ENCODE measurements around the gene CTNNAL1.

CTNNAL1 gene

GRCh38 chr9:109016132-109016531 lies 2.8 kb upstream of the CTNNAL1 start:
- TF ChIP-seq TEAD4 (IDR thresholded peaks at IDR 0.05) (peak; percentile 89), USF1 (IDR thresholded peaks at IDR 0.05) (no peak), NFIC (IDR thresholded peaks at IDR 0.05) (peak; percentile 82), CREB1 (IDR thresholded peaks at IDR 0.05; ENCODE audit: low read depth) (no peak), EGR1 (IDR thresholded peaks at IDR 0.05) (no peak), RAD21 (IDR thresholded peaks at IDR 0.05; ENCODE audit: low read depth) (no peak), CEBPB (IDR thresholded peaks at IDR 0.05) (peak; percentile 34; the same call in 1 of the 2 replicates), TCF12 (IDR thresholded peaks at IDR 0.05; ENCODE audit: low read depth) (peak; percentile 70), REST (IDR thresholded peaks at IDR 0.05; ENCODE audit: low read depth) (no peak), TAF1 (IDR thresholded peaks at IDR 0.05; ENCODE audit: low read depth) (no peak), FOXM1 (IDR thresholded peaks at IDR 0.05; ENCODE audit: borderline replicate concordance, low read depth) (peak; percentile 51; the same call in 1 of the 2 replicates), YY1 (IDR thresholded peaks at IDR 0.05; ENCODE audit: low read depth) (no peak), EP300 (IDR thresholded peaks at IDR 0.05; ENCODE audit: borderline replicate concordance) (peak; percentile 78), ZBTB7A (IDR thresholded peaks at IDR 0.05; ENCODE audit: low read depth) (no peak)
- TF ChIP-seq, protein P1, sequence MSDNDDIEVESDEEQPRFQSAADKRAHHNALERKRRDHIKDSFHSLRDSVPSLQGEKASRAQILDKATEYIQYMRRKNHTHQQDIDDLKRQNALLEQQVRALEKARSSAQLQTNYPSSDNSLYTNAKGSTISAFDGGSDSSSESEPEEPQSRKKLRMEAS (IDR thresholded peaks at IDR 0.05) = peak; percentile 43

GRCh38 chr9:109014608-109015280 lies 1.4 kb upstream of the CTNNAL1 start:
- no peak for TF ChIP-seq ZBTB7A (IDR thresholded peaks at IDR 0.05; ENCODE audit: low read depth)
- TF ChIP-seq USF1 (IDR thresholded peaks at IDR 0.05) = no peak
- no peak for TF ChIP-seq TEAD4 (IDR thresholded peaks at IDR 0.05)
- no peak for TF ChIP-seq EP300 (IDR thresholded peaks at IDR 0.05; ENCODE audit: borderline replicate concordance)
- no peak for TF ChIP-seq REST (IDR thresholded peaks at IDR 0.05; ENCODE audit: low read depth)
- TF ChIP-seq TCF12 (IDR thresholded peaks at IDR 0.05; ENCODE audit: low read depth) = no peak
- TF ChIP-seq YY1 (IDR thresholded peaks at IDR 0.05; ENCODE audit: low read depth) = no peak
- no peak for TF ChIP-seq TAF1 (IDR thresholded peaks at IDR 0.05; ENCODE audit: low read depth)
- no peak for TF ChIP-seq NFIC (IDR thresholded peaks at IDR 0.05)
- no peak for TF ChIP-seq CEBPB (IDR thresholded peaks at IDR 0.05)
- TF ChIP-seq FOXM1 (IDR thresholded peaks at IDR 0.05; ENCODE audit: borderline replicate concordance, low read depth) = no peak
- TF ChIP-seq EGR1 (IDR thresholded peaks at IDR 0.05) = no peak
- no peak for TF ChIP-seq RAD21 (IDR thresholded peaks at IDR 0.05; ENCODE audit: low read depth)
- no peak for TF ChIP-seq CREB1 (IDR thresholded peaks at IDR 0.05; ENCODE audit: low read depth)
- TF ChIP-seq, protein P1 (IDR thresholded peaks at IDR 0.05) = no peak

DNA sequence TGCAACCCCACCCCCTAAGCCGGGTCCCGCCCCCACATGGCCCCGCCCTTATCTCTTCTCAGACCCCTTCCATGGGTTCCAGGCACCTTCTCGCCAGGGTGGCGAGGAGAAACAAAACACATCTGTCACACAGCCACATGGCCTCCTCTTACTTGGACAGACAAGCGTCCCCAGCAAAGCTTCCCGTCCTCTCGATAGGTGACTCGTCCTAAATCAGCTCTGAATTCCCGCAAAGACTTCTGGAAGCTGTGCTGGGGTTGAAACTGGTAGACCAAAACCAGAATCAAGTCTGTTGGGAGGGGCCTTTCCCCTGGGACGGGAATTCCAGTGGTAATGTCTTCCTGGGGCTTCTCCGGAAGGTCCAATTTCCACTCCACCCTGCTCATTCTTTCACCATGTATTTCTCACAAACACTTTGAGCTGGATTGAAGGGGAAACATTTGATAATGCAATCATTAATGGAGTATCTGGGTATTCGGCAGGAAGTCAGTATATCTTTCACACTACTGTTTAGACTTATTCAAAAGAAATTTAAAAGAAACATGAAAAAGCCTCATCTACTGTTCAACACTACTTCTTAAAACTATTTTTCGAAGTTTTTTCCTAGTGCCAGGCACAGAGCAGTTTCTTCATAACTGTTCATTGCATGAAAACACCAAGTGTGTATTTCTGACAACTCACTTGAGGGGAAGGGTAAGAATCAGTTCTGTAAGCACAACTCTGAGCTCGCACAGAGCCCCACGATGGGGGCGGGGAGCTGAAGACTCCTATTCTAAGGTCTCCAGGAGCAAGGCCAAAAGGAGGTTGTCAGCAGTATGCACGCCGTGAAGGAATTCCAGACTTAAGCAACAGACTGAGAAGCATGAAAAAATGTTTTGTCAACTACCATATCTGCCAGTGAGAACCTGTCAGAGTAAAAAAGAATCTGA lies 644 bp upstream of the CTNNAL1 start:
- TF ChIP-seq, protein P1 (IDR thresholded peaks at IDR 0.05) = peak; percentile 42; the same call in 1 of the 2 replicates
- TF ChIP-seq EP300 (IDR thresholded peaks at IDR 0.05; ENCODE audit: borderline replicate concordance) = no peak
- no peak for TF ChIP-seq TAF1 (IDR thresholded peaks at IDR 0.05; ENCODE audit: low read depth)
- no peak for TF ChIP-seq REST (IDR thresholded peaks at IDR 0.05; ENCODE audit: low read depth)
- peak; percentile 27; the same call in 1 of the 2 replicates for TF ChIP-seq TEAD4 (IDR thresholded peaks at IDR 0.05)
- no peak for TF ChIP-seq USF1 (IDR thresholded peaks at IDR 0.05)
- no peak for TF ChIP-seq YY1 (IDR thresholded peaks at IDR 0.05; ENCODE audit: low read depth)
- TF ChIP-seq TCF12 (IDR thresholded peaks at IDR 0.05; ENCODE audit: low read depth) = no peak
- TF ChIP-seq CREB1 (IDR thresholded peaks at IDR 0.05; ENCODE audit: low read depth) = no peak
- TF ChIP-seq FOXM1 (IDR thresholded peaks at IDR 0.05; ENCODE audit: borderline replicate concordance, low read depth) = no peak
- TF ChIP-seq RAD21 (IDR thresholded peaks at IDR 0.05; ENCODE audit: low read depth) = no peak
- 0 out of 2 replicates have a peak, but pooled peaks have one; percentile 25 for TF ChIP-seq EGR1 (IDR thresholded peaks at IDR 0.05)
- no peak; the same call in none of the 2 replicates for TF ChIP-seq ZBTB7A (IDR thresholded peaks at IDR 0.05; ENCODE audit: low read depth)
- no peak for TF ChIP-seq NFIC (IDR thresholded peaks at IDR 0.05)
- 0 out of 2 replicates have a peak, but pooled peaks have one; percentile 1 for TF ChIP-seq CEBPB (IDR thresholded peaks at IDR 0.05)

Data from Ishikawa (cell line).